Peyer's patch (tissue), 4 donors: ENCODE data around the gene SYT13. TPM values are rescaled to one million over a fixed set of nuclear protein-coding genes. Genes with fewer than 3 reads are reported as not detected.

ENCODE experiments used
- DNase-seq, 3 donors: peaks; one replicate each; pipeline ENCODE4 v3.0.0-alpha.2; 2017 to 2019
- H3K27ac ChIP-seq, 4 donors: fragments of 200-600 bp; sonication (generic); one replicate each; pipeline ENCODE4 v1.5.1; 2016 to 2019
- H3K27me3 ChIP-seq, 2 donors: fragments of 200-600 bp; sonication (generic); one replicate each; pipeline ENCODE4 v1.5.1; 2019
- H3K36me3 ChIP-seq, 3 donors: fragments of 200-600 bp; sonication (generic); one replicate each; pipeline ENCODE4 v1.5.1; 2016 to 2019
- H3K4me1 ChIP-seq, 4 donors: fragments of 200-600 bp; sonication (generic); one replicate each; pipeline ENCODE4 v1.5.1; 2016 to 2019
- H3K4me3 ChIP-seq, 4 donors: fragments of 200-600 bp; sonication (generic); 1 replicate in 3 of 4; 2 replicates in 1 of 4; pipeline ENCODE4 v1.5.1; 2016 to 2019; ENCODE audit warnings: mild to moderate bottlenecking in 1 of 4
- H3K9me3 ChIP-seq, 4 donors: fragments of 200-600 bp; sonication (generic); one replicate each; pipeline ENCODE4 v1.5.1; 2016 to 2019; ENCODE audit warnings: mild to moderate bottlenecking in 1 of 4
- CTCF ChIP-seq, 6 experiments: fragments of 450-650 bp in 4 of 6; fragments of 200-600 bp in 2 of 6; sonication (generic) in 1 of 6; IDR thresholded peaks; one replicate each; pipeline ENCODE4 v1.5.1; 2017 to 2019; ENCODE audit warnings: antibody characterized with exemption in 6 of 6, mild to moderate bottlenecking in 3 of 6, moderate library complexity in 1 of 6
- POLR2A ChIP-seq, 2 donors: fragments of 450-650 bp; IDR thresholded peaks; one replicate each; pipeline ENCODE4 v1.5.1; 2017; ENCODE audit warnings: antibody characterized with exemption in 2 of 2, mild to moderate bottlenecking in 2 of 2, moderate library complexity in 2 of 2
- total RNA-seq, 4 donors: library from RNA; depleted of rRNA; stranded (reverse); fragments of >200 nt; gene quantifications; one replicate each; pipeline ENCODE4 v1.1.0, GENCODE V29; 2016

SYT13 gene
- total RNA-seq, 4 donors from 2014 or later: 15.4 to 41.3 (median 25.2) TPM

- H3K4me1 ChIP-seq: no peaks in the 10 kb centered on the region
- H3K4me3 ChIP-seq: no peak overlapping the region
- H3K36me3 ChIP-seq: peaks cover 0 to 19% (median 0%) of the 10 kb centered on the region in 3 donors
- TF ChIP-seq POLR2A (IDR thresholded peaks at IDR 0.05): no peak
- no peak for TF ChIP-seq CTCF (IDR thresholded peaks at IDR 0.05)
- H3K9me3 ChIP-seq: no peaks in the 10 kb centered on the region
- no peak overlapping the region for H3K27ac ChIP-seq
- DNase-seq: no peak
- H3K27me3 ChIP-seq: no peaks in the 10 kb centered on the region
Observed at GRCh38 chr11:45223496-45223895, 62.6 kb downstream of the SYT13 start.

- H3K4me1 ChIP-seq: no peaks in the 10 kb centered on the region
- no peak for TF ChIP-seq POLR2A (IDR thresholded peaks at IDR 0.05)
- TF ChIP-seq CTCF (IDR thresholded peaks at IDR 0.05): no peak
- no peaks in the 10 kb centered on the region for H3K36me3 ChIP-seq
- H3K9me3 ChIP-seq: no peaks in the 10 kb centered on the region
- no peak overlapping the region for H3K4me3 ChIP-seq
- H3K27me3 ChIP-seq: no peaks in the 10 kb centered on the region
- DNase-seq: no peak
- H3K27ac ChIP-seq: no peak overlapping the region
Observed at GRCh38 chr11:45219411-45219810, 66.7 kb downstream of the SYT13 start.

- no peak for TF ChIP-seq POLR2A (IDR thresholded peaks at IDR 0.05)
- no peak for TF ChIP-seq CTCF (IDR thresholded peaks at IDR 0.05)
- Histone ChIP-seq H3K27me3 (no peaks in the 10 kb centered on the region), H3K4me3 (no peak overlapping the region), H3K4me1 (no peaks in the 10 kb centered on the region), H3K9me3 (no peaks in the 10 kb centered on the region), H3K27ac (no peak overlapping the region), H3K36me3 (no peaks in the 10 kb centered on the region)
- DNase-seq: no peak
Observed at GRCh38 chr11:45218705-45219104, 67.4 kb downstream of the SYT13 start.

- H3K4me1 ChIP-seq: no peaks in the 10 kb centered on the region
- H3K36me3 ChIP-seq: peaks cover 0 to 3% (median 0%) of the 10 kb centered on the region in 3 donors
- H3K27me3 ChIP-seq: no peaks in the 10 kb centered on the region
- DNase-seq: no peak
- H3K27ac ChIP-seq: no peak overlapping the region
- H3K9me3 ChIP-seq: no peaks in the 10 kb centered on the region
- no peak overlapping the region for H3K4me3 ChIP-seq
- TF ChIP-seq CTCF (IDR thresholded peaks at IDR 0.05) (no peak), POLR2A (IDR thresholded peaks at IDR 0.05) (no peak)
Observed at GRCh38 chr11:45217991-45218390, 68.2 kb downstream of the SYT13 start.

- Histone ChIP-seq H3K9me3 (no peaks in the 10 kb centered on the region), H3K4me1 (no peaks in the 10 kb centered on the region), H3K27ac (no peak overlapping the region), H3K36me3 (peaks cover 0 to 9% (median 0%) of the 10 kb centered on the region in 3 donors), H3K27me3 (no peaks in the 10 kb centered on the region), H3K4me3 (no peak overlapping the region)
- no peak for TF ChIP-seq POLR2A (IDR thresholded peaks at IDR 0.05)
- TF ChIP-seq CTCF (IDR thresholded peaks at IDR 0.05): no peak
- DNase-seq: no peak
Observed at GRCh38 chr11:45216901-45217300, 69.2 kb downstream of the SYT13 start.

- Histone ChIP-seq H3K27ac (no peak overlapping the region), H3K36me3 (peaks cover 0 to 9% (median 0%) of the 10 kb centered on the region in 3 donors), H3K4me1 (peaks cover 0 to 5% (median 0%) of the 10 kb centered on the region in 4 donors), H3K4me3 (no peak overlapping the region), H3K9me3 (no peaks in the 10 kb centered on the region), H3K27me3 (no peaks in the 10 kb centered on the region)
- TF ChIP-seq CTCF (IDR thresholded peaks at IDR 0.05) (no peak), POLR2A (IDR thresholded peaks at IDR 0.05) (no peak)
- DNase-seq: no peak
Observed at GRCh38 chr11:45216031-45216430, 70.1 kb downstream of the SYT13 start.
